Transverse colon (tissue), 3 donors: Measurements from ENCODE around the gene FBP2.

Source experiments
- POLR2A ChIP-seq: fragments of 450-650 bp; IDR thresholded peaks from one replicate; pipeline ENCODE4 v1.6.1; 2016; ENCODE audit warnings: antibody characterized with exemption, mild to moderate bottlenecking, moderate library complexity
- TF ChIP-seq, protein P1 (sequence below), 5 experiments: fragments of 200-600 bp in 3 of 5; fragments of 450-650 bp in 2 of 5; sonication (generic) in 3 of 5; IDR thresholded peaks; 1 replicate in 2 of 5; 2 replicates in 3 of 5; pipeline ENCODE4 v1.5.1; 2016 to 2017; ENCODE audit warnings: antibody characterized with exemption in 5 of 5, inconsistent platforms in 3 of 5, mild to moderate bottlenecking in 2 of 5, moderate library complexity in 1 of 5

DNA sequence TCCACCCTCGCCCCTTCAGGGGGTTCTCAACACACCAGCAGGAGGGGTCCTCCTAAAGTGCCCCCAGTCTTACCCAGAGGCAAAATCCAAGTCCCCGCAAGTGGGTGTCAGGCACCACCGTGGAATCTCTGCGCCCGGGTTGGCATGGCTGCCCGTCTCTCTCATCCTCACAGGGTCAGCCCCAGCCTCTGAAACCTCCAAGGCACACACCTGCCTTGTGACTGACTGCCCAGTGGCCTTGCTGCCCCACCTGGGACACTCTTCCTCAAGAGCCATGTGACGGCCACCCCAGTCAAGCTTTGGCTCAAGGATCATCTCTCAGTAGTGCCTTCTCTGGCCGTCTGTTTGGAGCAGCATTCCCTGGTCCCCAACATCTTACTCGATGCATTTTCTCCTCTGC lies 4.9 kb downstream of the FBP2 start:
- TF ChIP-seq, protein P1, sequence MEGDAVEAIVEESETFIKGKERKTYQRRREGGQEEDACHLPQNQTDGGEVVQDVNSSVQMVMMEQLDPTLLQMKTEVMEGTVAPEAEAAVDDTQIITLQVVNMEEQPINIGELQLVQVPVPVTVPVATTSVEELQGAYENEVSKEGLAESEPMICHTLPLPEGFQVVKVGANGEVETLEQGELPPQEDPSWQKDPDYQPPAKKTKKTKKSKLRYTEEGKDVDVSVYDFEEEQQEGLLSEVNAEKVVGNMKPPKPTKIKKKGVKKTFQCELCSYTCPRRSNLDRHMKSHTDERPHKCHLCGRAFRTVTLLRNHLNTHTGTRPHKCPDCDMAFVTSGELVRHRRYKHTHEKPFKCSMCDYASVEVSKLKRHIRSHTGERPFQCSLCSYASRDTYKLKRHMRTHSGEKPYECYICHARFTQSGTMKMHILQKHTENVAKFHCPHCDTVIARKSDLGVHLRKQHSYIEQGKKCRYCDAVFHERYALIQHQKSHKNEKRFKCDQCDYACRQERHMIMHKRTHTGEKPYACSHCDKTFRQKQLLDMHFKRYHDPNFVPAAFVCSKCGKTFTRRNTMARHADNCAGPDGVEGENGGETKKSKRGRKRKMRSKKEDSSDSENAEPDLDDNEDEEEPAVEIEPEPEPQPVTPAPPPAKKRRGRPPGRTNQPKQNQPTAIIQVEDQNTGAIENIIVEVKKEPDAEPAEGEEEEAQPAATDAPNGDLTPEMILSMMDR (IDR thresholded peaks at IDR 0.05), result no peak
- TF ChIP-seq POLR2A, result no peak
